K562 (cell line): Measurements from ENCODE around the gene DRC1. TPM values are rescaled to one million over a fixed set of nuclear protein-coding genes. Genes with fewer than 3 reads are reported as not detected.

Source experiments
- CHD4 ChIP-seq: fragments of 200-600 bp; sonication (generic); IDR thresholded peaks from 3 replicates; pipeline ENCODE4 v1.6.1; 2012; ENCODE audit warnings: low read depth, mild to moderate bottlenecking, mixed read lengths, low read length, inconsistent platforms; ENCODE audit not compliant: insufficient read depth, insufficient replicate concordance, poor library complexity, severe bottlenecking
- FOXK1 ChIP-seq: sonication (generic); formaldehyde crosslinking; IDR thresholded peaks from 2 replicates; pipeline ENCODE4 v1.8.0; 2022; ENCODE audit warnings: missing genetic modification reagents, mild to moderate bottlenecking, borderline replicate concordance
- GMEB1 ChIP-seq: fragments of 250-450 bp; sonication (Bioruptor Pico); IDR thresholded peaks from 2 replicates; pipeline ENCODE4 v1.4.0; 2020; ENCODE audit warnings: mild to moderate bottlenecking
- HDAC2 ChIP-seq: fragments of 450-650 bp; IDR thresholded peaks from 2 replicates; pipeline ENCODE4 v1.6.1; 2016; ENCODE audit warnings: mild to moderate bottlenecking
- HDAC6 ChIP-seq: IDR thresholded peaks from 2 replicates; pipeline ENCODE4 v1.6.1; 2012; ENCODE audit warnings: low read depth, mild to moderate bottlenecking, control low read depth, inconsistent platforms, low read length, moderate library complexity
- NR0B1 ChIP-seq: fragments of 450-650 bp; IDR thresholded peaks from one replicate; pipeline ENCODE4 v1.6.1; 2018; ENCODE audit warnings: mild to moderate bottlenecking, moderate library complexity; ENCODE audit not compliant: partially characterized antibody
- NR2F6 ChIP-seq: fragments of 450-650 bp; formaldehyde crosslinking; IDR thresholded peaks from 2 replicates; pipeline ENCODE4 v1.4.0; 2020; ENCODE audit warnings: mild to moderate bottlenecking
- SETDB1 ChIP-seq: IDR thresholded peaks from one replicate; pipeline ENCODE4 v1.6.1; 2012; ENCODE audit warnings: low read length, control low read depth, inconsistent platforms
- TARDBP ChIP-seq: fragments of 450-650 bp; IDR thresholded peaks from 2 replicates; pipeline ENCODE4 v1.6.1; 2016
- ZBTB40 ChIP-seq, 2 experiments: fragments of 450-650 bp in 1 of 2; sonication (generic) in 1 of 2; formaldehyde crosslinking in 1 of 2; IDR thresholded peaks; 2 replicates each; pipeline versions ENCODE4 v1.7.1 to v1.9.0; 2016 to 2022; ENCODE audit warnings: inconsistent platforms in 1 of 2, mild to moderate bottlenecking in 1 of 2, missing genetic modification reagents in 1 of 2
- ZNF165 ChIP-seq: fragments of 250-450 bp; sonication (Bioruptor Pico); IDR thresholded peaks from 2 replicates; pipeline ENCODE4 v1.4.0; 2020; ENCODE audit warnings: borderline replicate concordance
- ZNF282 ChIP-seq: sonication (generic); formaldehyde crosslinking; IDR thresholded peaks from 2 replicates; pipeline ENCODE4 v1.8.1; 2023; ENCODE audit warnings: missing genetic modification reagents
- ZNF436 ChIP-seq: fragments of 250-450, 450-650 bp; sonication (Bioruptor Pico); formaldehyde crosslinking; IDR thresholded peaks from 2 replicates; pipeline ENCODE4 v1.7.0; 2020; ENCODE audit warnings: mild to moderate bottlenecking
- ZNF699 ChIP-seq: fragments of 250-450 bp; sonication (Bioruptor Pico); IDR thresholded peaks from 2 replicates; pipeline ENCODE4 v1.8.0; 2021; ENCODE audit warnings: mild to moderate bottlenecking, moderate library complexity; ENCODE audit not compliant: insufficient replicate concordance
- ZNF778 ChIP-seq: fragments of 450-650 bp; formaldehyde crosslinking; IDR thresholded peaks from 2 replicates; pipeline ENCODE4 v1.4.0; 2020; ENCODE audit warnings: mild to moderate bottlenecking, moderate library complexity
- polyA plus RNA-seq, 8 experiments: library from polyadenylated mRNA; depleted of rRNA in 4 of 8; stranded (reverse) in 5 of 8; unstranded in 3 of 8; fragments of >200 nt; fragmentation: Nextera tagmentation in 2 of 8; fragmentation: Illumina TruSeq in 1 of 8; extraction: Ambion mirVana in 2 of 8; extraction: Trizol in 1 of 8; gene quantifications; 2 replicates each; pipeline versions ENCODE4 v1.2.1 to v1.2.3, GENCODE V29; 2011 to 2014; ENCODE audit warnings: inconsistent platforms in 1 of 8, missing spikeins in 1 of 8
- total RNA-seq, 7 experiments: library from RNA; depleted of rRNA in 6 of 7; stranded (reverse); fragments of >200 nt in 6 of 7; fragmentation: Illumina TruSeq in 2 of 7; extraction: Trizol in 2 of 7; gene quantifications; 2 replicates each; pipeline versions ENCODE4 v1.2.1 to v1.2.3, GENCODE V29; 2011 to 2021; ENCODE audit warnings: low replicate concordance in 1 of 7

The DRC1 gene
- total and polyA plus RNA-seq, 9 of the 15 experiments (the other 6 are each of a cell fraction or from before 2014, with no cell fraction given), result 0.07 to 0.10 TPM; not detected in 7

GRCh38 chr2:26412091-26412673 lies 10.5 kb downstream of the DRC1 start (continued):
- TF ChIP-seq GMEB1 (CRISPR knock-in tag) (no peak), ZNF436 (CRISPR knock-in tag) (no peak), ZNF165 (CRISPR knock-in tag) (no peak), TARDBP (0 out of 2 replicates have a peak, but pooled peaks have one; percentile 20), FOXK1 (no peak), ZNF282 (CRISPR knock-in tag) (no peak), NR2F6 (no peak), HDAC2 (peak; percentile 56; the same call in 1 of the 2 replicates), ZNF778 (CRISPR knock-in tag) (no peak), ZNF699 (CRISPR knock-in tag) (no peak), SETDB1 (no peak), ZBTB40 (IDR thresholded peaks at IDR 0.05) (peak; percentile 30; the same call in 1 of the 2 replicates), ZBTB40 (CRISPR knock-in tag; IDR thresholded peaks at IDR 0.05) (no peak), NR0B1 (no peak), CHD4 (no peak), HDAC6 (no peak)
